Endothelial cell of umbilical vein (primary cell): ENCODE data around the gene DIP2B.
"Not testable (repeated sequence)": the region's sequence is repeated elsewhere in the genome, so short reads cannot be mapped to it uniquely, and the experiment has no call there.

Source experiments
- CTCF ChIP-seq, 2 donors: IDR thresholded peaks; 1 replicate in 1 of 2; 2 replicates in 1 of 2; pipeline ENCODE4 v1.5.1; 2011; ENCODE audit warnings: low read length in 2 of 2, mild to moderate bottlenecking in 2 of 2, moderate library complexity in 2 of 2, control low read depth in 1 of 2, inconsistent platforms in 1 of 2, low read depth in 1 of 2; ENCODE audit not compliant: insufficient read depth in 1 of 2; ENCODE audit errors: extremely low read depth in 1 of 2
- EZH2 ChIP-seq: IDR thresholded peaks from 2 replicates; pipeline ENCODE4 v1.6.1; 2012; ENCODE audit warnings: borderline replicate concordance, low read depth, mild to moderate bottlenecking, moderate library complexity, low read length, inconsistent platforms; ENCODE audit not compliant: severe bottlenecking
- GATA2 ChIP-seq: IDR thresholded peaks from 2 replicates; pipeline ENCODE4 v1.7.0; 2011; ENCODE audit warnings: low read depth, mild to moderate bottlenecking, moderate library complexity, mixed read lengths, low read length; ENCODE audit not compliant: insufficient read length, insufficient read depth
- JUN ChIP-seq: IDR thresholded peaks from 2 replicates; pipeline ENCODE4 v1.6.1; 2011; ENCODE audit warnings: borderline replicate concordance, low read depth; ENCODE audit not compliant: insufficient read length, insufficient read depth
- MAX ChIP-seq: IDR thresholded peaks from 2 replicates; pipeline ENCODE4 v1.6.1; 2011; ENCODE audit not compliant: insufficient read depth, insufficient read length
- POLR2A ChIP-seq: IDR thresholded peaks from 2 replicates; pipeline ENCODE4 v1.6.1; 2012; ENCODE audit warnings: low read depth, mild to moderate bottlenecking, control low read depth, low read length
- POLR2AphosphoS5 ChIP-seq: IDR thresholded peaks from 2 replicates; pipeline ENCODE4 v1.6.1; 2012; ENCODE audit warnings: low read depth, mild to moderate bottlenecking, control low read depth, low read length, moderate library complexity; ENCODE audit not compliant: insufficient read depth

GRCh38 chr12:50681064-50681463, 176.3 kb downstream of the DIP2B start:
- not testable (repeated sequence) for TF ChIP-seq CTCF (IDR thresholded peaks at IDR 0.05; ENCODE audit: extremely low read depth in 1 of 2, insufficient read depth in 1 of 2, low read depth in 1 of 2, low read length in 2 of 2); EZH2; MAX; POLR2A; JUN; POLR2AphosphoS5; GATA2
